GM23338 (cell line): ENCODE measurements around the gene ULBP2. TPM values are rescaled to one million over a fixed set of nuclear protein-coding genes. Genes with fewer than 3 reads are reported as not detected.

ENCODE experiments used
- ATAC-seq: fragments of 200-7000 bp; cut with Tn5 transposase; 3 replicates; pipeline ENCODE4 v1.9.1; 2020
- DNase-seq: peaks from one replicate; pipeline ENCODE4 v3.0.0-alpha.2; 2015; ENCODE audit warnings: low spot score
- H2AFZ ChIP-seq: fragments of 200-600 bp; sonication (generic); 2 replicates; pipeline ENCODE4 v1.8.0; 2016; ENCODE audit warnings: antibody characterized with exemption, mild to moderate bottlenecking, moderate library complexity
- H3F3A ChIP-seq: fragments of 200-600 bp; sonication (generic); replicated peaks from 2 replicates; pipeline ENCODE4 v1.8.0; 2017; ENCODE audit warnings: antibody characterized with exemption, mixed run types, low read depth
- H3K27ac ChIP-seq: fragments of 200-600 bp; sonication (generic); 2 replicates; pipeline ENCODE4 v1.6.1; 2016; ENCODE audit warnings: low read depth
- H3K27me3 ChIP-seq: fragments of 200-600 bp; sonication (generic); 2 replicates; pipeline ENCODE4 v1.8.0; 2016; ENCODE audit warnings: mild to moderate bottlenecking, mixed run types, moderate library complexity; ENCODE audit not compliant: insufficient read depth
- H3K36me3 ChIP-seq: fragments of 200-600 bp; sonication (generic); 2 replicates; pipeline ENCODE4 v1.8.0; 2016; ENCODE audit warnings: mild to moderate bottlenecking; ENCODE audit not compliant: insufficient read depth
- H3K4me1 ChIP-seq: fragments of 200-600 bp; sonication (generic); 2 replicates; pipeline ENCODE4 v1.8.0; 2016; ENCODE audit warnings: mild to moderate bottlenecking, moderate library complexity; ENCODE audit not compliant: insufficient read depth
- H3K4me2 ChIP-seq: fragments of 200-600 bp; sonication (generic); 2 replicates; pipeline ENCODE4 v1.7.1; 2017; ENCODE audit warnings: mixed run types
- H3K4me3 ChIP-seq: fragments of 200-600 bp; sonication (generic); 2 replicates; pipeline ENCODE4 v1.6.1; 2016; ENCODE audit warnings: mixed run types
- H3K79me2 ChIP-seq: fragments of 200-600 bp; sonication (generic); replicated peaks from 2 replicates; pipeline ENCODE4 v1.8.0; 2017; ENCODE audit warnings: mild to moderate bottlenecking; ENCODE audit not compliant: insufficient read depth
- H3K9me2 ChIP-seq: fragments of 200-600 bp; sonication (generic); 2 replicates; pipeline ENCODE4 v1.8.0; 2017; ENCODE audit not compliant: insufficient read depth
- H4K20me1 ChIP-seq: fragments of 200-600 bp; sonication (generic); replicated peaks from 2 replicates; pipeline ENCODE4 v1.8.0; 2017; ENCODE audit warnings: mild to moderate bottlenecking; ENCODE audit not compliant: insufficient read depth
- H3K27ac Mint-ChIP-seq: 2 replicates; pipeline ENCODE4 v1.8.0; 2020; ENCODE audit warnings: inconsistent platforms, mild to moderate bottlenecking, moderate library complexity, mixed read lengths
- H3K27me3 Mint-ChIP-seq: 3 replicates; pipeline ENCODE4 v1.8.0; 2022; ENCODE audit warnings: low read depth, mild to moderate bottlenecking, moderate library complexity, mixed read lengths, inconsistent platforms; ENCODE audit not compliant: insufficient read depth, poor library complexity
- H3K36me3 Mint-ChIP-seq: 3 replicates; pipeline ENCODE4 v1.8.0; 2021; ENCODE audit warnings: low read depth, mild to moderate bottlenecking, inconsistent platforms, moderate library complexity, mixed read lengths
- H3K4me1 Mint-ChIP-seq: 3 replicates; pipeline ENCODE4 v1.8.0; 2020; ENCODE audit warnings: mild to moderate bottlenecking, inconsistent platforms, mixed read lengths
- H3K4me3 Mint-ChIP-seq: 3 replicates; pipeline ENCODE4 v1.8.0; 2021; ENCODE audit warnings: moderate library complexity, mild to moderate bottlenecking, inconsistent platforms, mixed read lengths
- H3K9me3 Mint-ChIP-seq: 3 replicates; pipeline ENCODE4 v1.8.0; 2020; ENCODE audit warnings: moderate library complexity, mild to moderate bottlenecking, inconsistent platforms, mixed read lengths
- CREB1 ChIP-seq: fragments of 250-450 bp; sonication (Bioruptor Pico); IDR thresholded peaks from 2 replicates; pipeline ENCODE4 v1.5.0; 2020; ENCODE audit warnings: low read depth, mild to moderate bottlenecking, moderate library complexity
- CTCF ChIP-seq, 2 experiments: fragments of 200-600 bp in 1 of 2; sonication (generic) in 1 of 2; conservative IDR thresholded peaks; 2 replicates each; pipeline versions ENCODE4 v1.5.1 to v1.6.1; 2016 to 2017; ENCODE audit warnings: antibody characterized with exemption in 2 of 2, low read depth in 2 of 2, mild to moderate bottlenecking in 2 of 2, moderate library complexity in 1 of 2
- ETS1 ChIP-seq: IDR thresholded peaks from 2 replicates; pipeline ENCODE4 v1.6.1; 2016; ENCODE audit warnings: antibody characterized with exemption
- EZH2 ChIP-seq: fragments of 200-600 bp; sonication (generic); IDR thresholded peaks from one replicate; pipeline ENCODE4 v1.8.0; 2017; ENCODE audit warnings: antibody characterized with exemption, mild to moderate bottlenecking, low read depth; ENCODE audit not compliant: unreplicated experiment
- EZH2phosphoT487 ChIP-seq: fragments of 200-600 bp; sonication (generic); IDR thresholded peaks from one replicate; pipeline ENCODE4 v1.8.1; 2018; ENCODE audit warnings: antibody characterized with exemption; ENCODE audit not compliant: unreplicated experiment
- POLR2AphosphoS5 ChIP-seq: IDR thresholded peaks from 2 replicates; pipeline ENCODE4 v1.6.1; 2016; ENCODE audit warnings: antibody characterized with exemption, low read depth
- REST ChIP-seq: IDR thresholded peaks from one replicate; pipeline ENCODE4 v1.6.1; 2018; ENCODE audit warnings: antibody characterized with exemption; ENCODE audit not compliant: unreplicated experiment
- STAT1 ChIP-seq: IDR thresholded peaks from one replicate; pipeline ENCODE4 v1.6.1; 2016; ENCODE audit warnings: antibody characterized with exemption; ENCODE audit not compliant: unreplicated experiment
- ZNF114 ChIP-seq: fragments of 250-450 bp; sonication (Bioruptor Pico); IDR thresholded peaks from 2 replicates; pipeline ENCODE4 v1.5.0; 2020; ENCODE audit warnings: mild to moderate bottlenecking, moderate library complexity
- polyA plus RNA-seq: library from polyadenylated mRNA; unstranded; fragments of >200 nt; fragmentation: Nextera tagmentation; extraction: Ambion mirVana; gene quantifications from 2 replicates; pipeline ENCODE4 v1.2.1, GENCODE V29; 2016
- total RNA-seq: library from RNA; depleted of rRNA; stranded (reverse); fragments of >200 nt; shearing (Covaris generic); gene quantifications from 2 replicates; pipeline ENCODE4 v1.2.3, GENCODE V29; 2014

ULBP2 gene
- total and polyA plus RNA-seq, 2 experiments from 2014 or later = not detected

- no peak overlapping the region for H2AFZ ChIP-seq
- H3K27me3 ChIP-seq = peaks cover 82% of the 10 kb centered on the region
- no peaks in the 10 kb centered on the region for H3K36me3 ChIP-seq
- H3K9me3 Mint-ChIP-seq = peaks cover 2% of the 10 kb centered on the region; the same call in 1 of the 3 replicates
- no peaks in the 10 kb centered on the region for H3K4me1 ChIP-seq
- no peaks in the 10 kb centered on the region for H3F3A ChIP-seq
- DNase-seq (peak; percentile 75), ATAC-seq (peak; percentile 40)
- H4K20me1 ChIP-seq = no peaks in the 10 kb centered on the region
- peaks cover 21% of the 10 kb centered on the region for H3K27me3 Mint-ChIP-seq
- H3K4me3 Mint-ChIP-seq = no peak overlapping the region
- H3K4me2 ChIP-seq = no peak overlapping the region
- H3K27ac Mint-ChIP-seq = no peak overlapping the region
- peak; percentile 75 to 80 for TF ChIP-seq CTCF (conservative IDR thresholded peaks at IDR 0.05; ENCODE audit: low read depth in 2 of 2)
- TF ChIP-seq EZH2phosphoT487 = no peak
- H3K4me3 ChIP-seq = no peak overlapping the region
- no peaks in the 10 kb centered on the region for H3K79me2 ChIP-seq
- H3K9me2 ChIP-seq = no peaks in the 10 kb centered on the region
- no peak overlapping the region for H3K27ac ChIP-seq
- no peaks in the 10 kb centered on the region for H3K36me3 Mint-ChIP-seq
- peaks cover 3% of the 10 kb centered on the region; the same call in 1 of the 3 replicates for H3K4me1 Mint-ChIP-seq
These were observed 12.4 kb upstream of the ULBP2 start for GRCh38 chr6:149929422-149929821.

- H3K36me3 ChIP-seq = no peaks in the 10 kb centered on the region
- no peak for DNase-seq
- TF ChIP-seq ZNF114 (CRISPR knock-in tag) = no peak
- TF ChIP-seq POLR2AphosphoS5 = no peak
- peaks cover 82% of the 10 kb centered on the region for H3K27me3 ChIP-seq
- Mint-ChIP-seq H3K4me1 (no peaks in the 10 kb centered on the region), H3K36me3 (no peaks in the 10 kb centered on the region), H3K9me3 (no peaks in the 10 kb centered on the region), H3K4me3 (no peak overlapping the region), H3K27ac (no peak overlapping the region), H3K27me3 (peaks cover 25% of the 10 kb centered on the region)
- no peak overlapping the region for H3K4me2 ChIP-seq
- no peaks in the 10 kb centered on the region for H3F3A ChIP-seq
- H2AFZ ChIP-seq = no peak overlapping the region
- ATAC-seq = no peak
- H3K27ac ChIP-seq = no peak overlapping the region
- H3K79me2 ChIP-seq = no peaks in the 10 kb centered on the region
- H3K9me2 ChIP-seq = no peaks in the 10 kb centered on the region
- no peak overlapping the region for H3K4me3 ChIP-seq
- H4K20me1 ChIP-seq = no peaks in the 10 kb centered on the region
- H3K4me1 ChIP-seq = no peaks in the 10 kb centered on the region
These were observed 10.3 kb upstream of the ULBP2 start for GRCh38 chr6:149931501-149931900.

GRCh38 chr6:149933036-149933435 lies 8.8 kb upstream of the ULBP2 start:
- Histone ChIP-seq H3K9me2 (no peaks in the 10 kb centered on the region), H4K20me1 (no peaks in the 10 kb centered on the region), H3K4me1 (no peaks in the 10 kb centered on the region), H3K27ac (no peak overlapping the region), H3K36me3 (no peaks in the 10 kb centered on the region), H2AFZ (no peak overlapping the region), H3F3A (no peaks in the 10 kb centered on the region), H3K4me2 (no peak overlapping the region), H3K27me3 (peaks cover 82% of the 10 kb centered on the region), H3K4me3 (no peak overlapping the region), H3K79me2 (no peaks in the 10 kb centered on the region)
- ATAC-seq (no peak), DNase-seq (no peak)
- H3K27me3 Mint-ChIP-seq = peaks cover 41% of the 10 kb centered on the region
- H3K4me1 Mint-ChIP-seq = no peaks in the 10 kb centered on the region
- H3K36me3 Mint-ChIP-seq = no peaks in the 10 kb centered on the region
- no peak overlapping the region for H3K27ac Mint-ChIP-seq
- no peak overlapping the region for H3K4me3 Mint-ChIP-seq
- TF ChIP-seq REST (no peak), STAT1 (no peak), EZH2 (no peak), ETS1 (no peak), POLR2AphosphoS5 (no peak), CREB1 (CRISPR knock-in tag) (no peak), CTCF (conservative IDR thresholded peaks at IDR 0.05; ENCODE audit: low read depth in 2 of 2) (no peak)
- H3K9me3 Mint-ChIP-seq = no peaks in the 10 kb centered on the region
